Middle frontal gyrus (tissue), 1 donor: Measurements from ENCODE around the gene SLC25A46.
"Not testable (repeated sequence)": the region's sequence is repeated elsewhere in the genome, so short reads cannot be mapped to it uniquely, and the experiment has no call there.

Source experiments
- DNase-seq: peaks from one replicate; pipeline ENCODE4 v3.0.0-alpha.2; 2015; ENCODE audit warnings: low spot score; ENCODE audit errors: extremely low spot score

The SLC25A46 gene

DNA sequence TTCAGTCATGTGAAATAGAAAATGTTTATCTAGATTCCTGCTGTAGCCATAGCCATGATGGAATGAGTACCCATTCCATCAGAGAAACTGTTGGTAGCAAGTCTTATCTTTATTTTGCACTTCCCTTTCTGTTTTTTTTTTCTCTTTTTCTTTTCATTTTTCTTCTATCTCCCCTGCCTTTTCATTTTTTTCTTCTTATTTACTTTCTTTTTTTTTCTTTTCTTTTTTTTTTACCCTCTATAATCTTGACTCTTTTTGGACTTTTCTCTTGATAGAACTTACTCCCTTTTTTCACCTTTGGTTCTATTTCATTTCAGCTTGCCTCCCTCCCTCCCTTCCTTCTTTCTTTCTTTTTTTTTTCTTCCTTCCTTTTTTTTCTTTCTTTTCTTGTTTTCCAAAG is 15.4 kb downstream of the SLC25A46 start:
- no peak for DNase-seq

DNA sequence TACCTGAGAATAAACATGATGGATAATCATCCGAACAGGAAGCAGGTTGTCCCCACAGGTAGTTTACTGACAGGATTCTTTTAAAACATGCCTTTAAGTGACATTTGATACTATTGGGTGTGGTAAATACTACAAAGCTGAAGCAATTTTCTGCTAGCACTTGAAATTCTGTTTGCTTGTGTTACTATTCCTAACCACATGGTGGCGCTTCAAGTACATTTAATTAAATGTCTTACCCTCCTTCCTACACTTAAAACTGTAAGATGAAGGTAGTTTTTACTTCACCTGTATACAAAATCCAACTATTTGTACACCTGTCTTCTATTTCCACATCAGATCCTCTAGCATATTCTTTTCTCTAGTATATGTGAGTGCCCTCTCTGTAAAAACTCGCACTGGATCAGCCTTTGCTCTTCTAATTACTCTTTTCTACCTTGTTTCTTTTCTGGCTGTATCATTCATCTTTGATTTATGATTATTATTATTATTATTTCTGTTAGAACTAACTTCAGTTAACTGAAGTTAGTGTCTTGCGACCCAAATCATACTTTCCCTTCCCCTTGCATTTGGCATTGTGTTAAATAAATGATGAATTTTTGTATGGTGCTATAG is 18.4 kb downstream of the SLC25A46 start:
- DNase-seq: no peak

DNA sequence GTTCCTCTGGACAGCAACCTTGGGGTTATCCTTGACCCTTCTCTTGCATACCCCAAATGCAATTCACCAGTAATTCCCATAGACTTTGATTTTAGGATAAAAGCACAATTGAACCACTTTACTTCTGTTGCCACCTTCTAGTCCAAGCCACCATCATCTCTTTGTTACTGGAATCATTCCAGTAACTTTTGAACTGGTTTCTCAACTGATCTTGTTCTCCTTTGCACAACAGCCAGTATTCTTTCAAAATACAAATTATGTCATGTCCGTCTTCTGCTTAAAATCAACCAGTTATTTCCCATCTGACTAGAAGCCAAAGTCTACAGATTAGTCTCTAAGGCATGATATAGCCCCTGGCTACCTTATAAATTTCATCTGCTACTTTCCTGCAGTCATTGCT is 21.4 kb downstream of the SLC25A46 start:
- no peak for DNase-seq

DNA sequence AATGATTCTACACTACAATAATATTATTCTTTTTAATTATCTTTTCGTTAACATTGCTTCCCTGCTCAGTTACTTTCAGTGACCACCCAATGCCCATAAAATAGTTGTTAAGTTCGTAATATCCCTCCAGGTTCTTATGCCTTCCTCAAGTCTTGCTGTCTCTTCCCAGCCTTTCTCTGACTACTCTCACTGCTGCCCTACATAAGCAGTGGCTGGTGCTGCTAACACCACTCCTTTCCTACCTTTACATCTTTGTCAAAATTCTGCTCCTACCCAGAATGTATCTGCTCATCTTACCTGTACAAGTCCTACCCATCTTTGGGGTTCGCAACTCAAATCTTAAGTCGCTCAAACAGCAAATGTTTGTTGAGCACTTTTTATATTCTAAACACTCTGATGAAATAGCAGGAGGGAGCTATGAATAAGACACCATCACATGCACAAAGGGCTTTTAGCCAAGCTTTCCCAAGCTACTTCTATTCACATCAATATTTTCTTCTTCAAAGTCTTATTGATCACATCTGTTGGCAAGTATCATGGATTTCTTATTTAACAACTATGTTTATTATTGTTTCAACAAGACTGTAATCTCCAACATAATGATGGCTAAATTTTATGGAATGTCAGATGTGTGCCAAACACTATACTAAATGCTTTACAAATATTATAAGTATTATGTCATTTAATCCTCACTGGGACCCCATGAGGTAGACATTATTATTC is 29.5 kb downstream of the SLC25A46 start:
- DNase-seq: no peak

DNA sequence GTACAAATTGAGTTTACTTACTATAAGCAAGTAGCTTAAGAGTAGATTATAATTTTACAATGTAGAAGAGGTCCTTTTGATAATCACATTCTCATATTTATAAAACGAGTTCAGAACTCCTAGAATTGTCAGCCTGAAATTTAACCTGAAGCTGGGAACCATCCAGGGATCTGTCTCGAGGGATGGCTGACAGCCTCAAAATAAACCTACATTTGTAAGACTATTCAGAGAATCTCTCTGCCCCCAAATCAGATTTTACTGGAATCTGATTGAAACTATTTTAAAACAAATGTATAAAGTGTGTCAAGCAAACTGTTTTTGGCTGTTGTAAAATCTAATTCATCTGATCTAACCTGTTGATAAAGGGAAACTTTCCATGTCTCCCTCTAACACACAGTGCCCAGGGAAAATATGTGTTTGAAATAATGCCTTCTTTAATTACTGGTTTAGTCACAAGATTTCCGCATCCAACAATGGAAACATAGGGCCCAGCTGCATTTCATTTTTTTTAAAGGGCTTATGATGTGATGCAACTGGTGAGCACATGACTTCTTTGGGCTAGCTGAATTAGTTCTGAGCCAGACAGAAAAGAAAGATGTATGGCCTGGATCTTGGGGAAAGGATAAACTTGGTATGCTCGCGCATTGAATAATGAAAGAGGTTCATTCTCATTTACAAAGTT is 30.3 kb downstream of the SLC25A46 start:
- DNase-seq: no peak

DNA sequence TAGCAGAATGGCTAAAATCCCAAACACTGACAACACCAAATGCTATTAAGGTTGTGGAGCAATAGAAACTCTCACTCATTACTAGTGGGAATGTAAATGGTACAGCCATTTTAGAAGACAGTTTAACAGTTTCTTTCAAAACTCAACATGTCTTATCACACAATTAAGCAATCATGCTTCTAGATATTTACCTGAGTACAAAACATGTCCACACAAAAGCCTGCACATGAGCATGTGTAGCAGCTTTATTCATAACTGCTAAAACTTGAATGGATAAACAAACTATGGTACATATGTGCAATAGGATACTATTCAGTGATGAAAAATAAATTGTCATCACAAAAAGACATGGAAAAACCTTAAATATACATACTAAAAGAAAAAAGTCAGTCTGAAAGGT is 31.5 kb downstream of the SLC25A46 start:
- no peak for DNase-seq

DNA sequence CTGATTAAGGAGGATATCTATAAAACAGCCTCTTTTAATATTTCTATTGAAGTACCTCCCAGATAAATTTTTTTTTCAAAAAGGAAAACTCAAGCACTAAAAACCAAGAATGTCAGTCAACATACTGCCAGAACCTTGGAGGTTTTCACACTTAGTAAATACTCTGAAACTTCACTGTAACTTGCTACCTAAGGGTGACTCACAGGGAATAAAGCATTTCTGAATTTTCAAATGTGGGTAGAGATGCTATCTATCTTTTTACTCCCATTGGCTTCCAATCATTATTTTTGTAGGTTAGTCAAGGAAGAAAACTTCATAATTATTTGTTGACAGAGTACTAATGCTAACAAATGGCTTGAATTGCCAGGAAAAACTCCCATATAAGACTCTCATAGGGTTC is 46.1 kb downstream of the SLC25A46 start:
- no peak for DNase-seq

DNA sequence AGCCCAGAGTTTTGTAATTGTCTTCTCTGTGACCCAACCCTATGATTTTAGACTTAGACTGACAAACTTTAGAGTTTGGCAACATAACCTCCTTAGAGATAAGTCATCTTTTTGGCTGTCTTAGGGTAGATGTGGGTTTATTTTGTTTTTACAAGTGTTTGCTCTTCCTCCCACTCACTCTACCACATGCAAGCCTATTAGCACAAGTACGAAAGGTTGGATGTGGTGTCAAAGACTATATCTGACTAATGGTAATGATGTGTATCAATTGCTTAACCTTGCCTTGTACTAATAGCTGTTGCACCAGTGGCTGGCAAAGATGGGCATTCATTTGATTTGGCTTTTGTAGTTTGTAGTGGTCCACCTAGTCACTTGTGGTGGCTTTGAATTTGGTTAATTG is 46.5 kb downstream of the SLC25A46 start:
- DNase-seq: no peak

DNA sequence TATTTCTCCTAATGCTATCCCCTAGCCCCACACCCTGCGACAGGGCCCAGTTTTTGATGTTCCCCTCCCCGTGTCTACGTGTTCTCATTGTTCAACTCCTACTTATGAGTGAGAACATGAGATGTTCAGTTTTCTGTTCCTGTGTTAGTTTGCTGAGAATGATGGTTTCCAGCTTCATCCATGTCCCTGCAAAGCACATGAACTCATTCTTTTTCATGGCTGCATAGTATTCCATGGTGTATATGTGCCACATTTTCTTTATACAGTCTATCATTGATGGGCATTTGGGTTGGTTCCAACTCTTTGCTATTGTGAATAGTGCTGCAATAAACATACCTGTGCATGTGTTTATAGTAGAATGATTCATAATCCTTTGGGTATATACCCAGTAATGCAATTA is 49.2 kb downstream of the SLC25A46 start:
- DNase-seq: not testable (repeated sequence)

DNA sequence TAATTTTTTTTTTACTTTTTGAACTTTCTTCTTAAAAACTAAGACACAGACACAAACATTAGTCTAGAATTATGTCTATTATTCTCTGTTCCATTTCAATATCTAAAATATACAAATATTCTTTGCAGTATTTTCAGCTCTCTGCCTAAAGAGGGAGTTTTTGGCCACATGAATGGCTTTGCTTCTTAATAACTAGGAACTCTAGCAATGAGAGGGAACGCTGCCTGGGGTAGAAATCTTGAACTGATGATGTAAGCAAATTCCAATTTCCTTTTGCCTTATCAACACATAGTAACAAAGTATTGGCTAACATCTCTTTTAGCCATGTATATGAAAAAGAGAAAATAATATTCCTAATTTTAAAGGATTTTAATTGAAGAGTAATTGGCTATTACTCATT is 51.9 kb downstream of the SLC25A46 start:
- DNase-seq: no peak

DNA sequence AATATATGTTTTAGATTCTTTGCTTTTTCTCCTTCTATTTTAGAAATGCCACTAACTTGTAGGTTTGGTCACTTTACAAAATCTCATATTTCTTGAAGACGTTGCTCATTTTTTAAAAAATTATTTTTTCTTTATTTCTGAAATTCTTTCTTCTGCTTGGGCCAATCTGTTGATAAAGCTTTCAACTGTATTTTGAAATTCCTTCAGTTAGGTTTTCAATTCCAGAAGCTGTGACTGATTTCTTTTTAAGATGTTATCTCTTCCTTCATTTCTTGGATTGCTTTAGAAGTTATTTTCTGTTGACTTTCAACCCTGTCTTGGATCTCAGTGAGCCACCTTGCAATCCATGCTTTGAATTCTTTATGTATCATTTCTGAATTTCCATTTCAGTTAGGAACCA is 64.2 kb downstream of the SLC25A46 start:
- no peak for DNase-seq

DNA sequence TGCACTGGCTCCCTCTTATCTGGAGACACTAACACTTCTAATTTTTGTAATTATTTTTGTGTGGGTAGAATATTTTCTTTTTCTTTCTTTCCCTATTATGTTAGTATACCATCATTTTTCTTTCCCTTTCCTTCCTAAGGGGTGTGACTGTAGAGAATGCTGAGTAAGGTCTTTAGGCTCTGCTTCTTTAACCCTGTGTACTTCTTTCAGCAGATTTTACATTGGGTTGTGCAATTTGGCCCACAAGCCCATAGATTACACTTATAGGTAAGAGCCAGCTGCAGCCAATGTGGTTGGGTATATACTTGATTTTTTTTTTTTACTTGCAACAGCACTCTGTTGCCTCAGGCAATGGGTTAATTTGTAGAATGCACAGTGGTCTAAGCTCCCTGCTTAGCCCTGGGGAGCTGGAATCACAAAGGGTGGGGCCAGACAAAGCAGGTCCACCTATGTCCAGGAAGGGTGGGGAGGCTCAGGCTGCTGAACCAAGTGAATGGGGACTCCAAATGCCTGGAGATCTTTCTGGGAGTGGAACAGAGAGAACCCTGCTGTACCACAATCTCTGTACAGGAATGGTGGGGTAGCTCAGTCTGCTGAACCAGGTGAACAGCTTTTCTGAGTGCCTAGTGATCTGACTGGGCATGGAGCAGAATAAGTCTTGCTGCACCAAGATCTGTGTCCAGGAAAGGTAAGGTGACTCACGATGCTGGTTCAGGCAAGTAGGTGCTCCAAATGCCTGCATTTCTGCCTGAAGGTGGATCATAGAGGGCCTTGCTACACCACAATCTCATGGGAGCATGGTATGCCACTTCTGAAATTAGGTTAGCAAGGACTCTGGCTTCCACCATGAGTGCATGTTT is 64.9 kb downstream of the SLC25A46 start:
- DNase-seq: no peak

DNA sequence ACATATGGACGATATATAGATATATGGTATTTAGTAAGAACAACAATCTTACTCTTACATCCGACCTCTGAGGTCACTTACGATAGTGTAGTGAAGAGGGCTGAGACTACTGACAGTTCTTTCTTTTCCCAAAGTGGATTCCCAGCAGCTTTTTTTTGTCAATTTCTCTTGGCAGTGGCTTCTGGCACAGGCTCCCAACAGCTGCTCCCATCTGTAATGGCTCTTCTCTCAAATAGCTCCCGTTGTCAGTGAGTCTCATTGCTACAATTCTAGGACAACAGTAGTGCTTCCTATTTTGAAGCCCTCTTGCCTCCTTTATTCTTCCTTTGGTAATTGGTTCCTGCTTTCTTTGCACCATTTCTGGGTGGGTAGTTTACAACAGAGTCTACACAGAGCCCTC is 68.4 kb downstream of the SLC25A46 start:
- DNase-seq: no peak

DNA sequence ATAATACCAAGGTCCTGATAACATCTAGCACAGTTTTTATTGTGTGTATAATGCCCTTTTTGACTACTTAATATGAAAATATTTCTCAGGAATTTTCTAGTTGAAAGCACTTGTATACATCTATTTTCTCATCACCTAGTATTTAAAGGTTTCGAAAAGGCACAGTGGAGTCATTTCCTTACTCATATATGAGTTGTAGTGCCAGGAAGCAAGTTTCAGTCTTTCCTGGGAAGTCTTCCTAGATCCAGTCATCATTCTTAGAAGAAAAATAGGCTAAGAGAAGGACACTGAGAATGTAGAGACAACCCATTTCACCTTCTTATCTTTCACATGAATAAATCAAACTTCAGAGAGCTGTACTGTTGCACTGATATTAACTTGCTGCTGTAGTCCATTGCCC is 70.2 kb downstream of the SLC25A46 start:
- DNase-seq: no peak
